Parathyroid adenoma (tissue), 2 donors: ENCODE measurements around the gene PEX1.
"Not testable (repeated sequence)": the region's sequence is repeated elsewhere in the genome, so short reads cannot be mapped to it uniquely, and the experiment has no call there.

ENCODE experiments used
- H2AFZ ChIP-seq: fragments of 300-600 bp; sonication (generic); one replicate; pipeline ENCODE4 v1.7.0; 2017; ENCODE audit warnings: antibody characterized with exemption, mild to moderate bottlenecking
- H3K27ac ChIP-seq: fragments of 300-600 bp; sonication (generic); one replicate; pipeline ENCODE4 v1.7.0; 2017
- H3K27me3 ChIP-seq: fragments of 300-600 bp; sonication (generic); one replicate; pipeline ENCODE4 v1.7.0; 2017; ENCODE audit warnings: low read length; ENCODE audit not compliant: control insufficient read depth, insufficient read depth
- H3K36me3 ChIP-seq: fragments of 300-600 bp; sonication (generic); one replicate; pipeline ENCODE4 v1.7.0; 2017; ENCODE audit warnings: low read length; ENCODE audit not compliant: control insufficient read depth, insufficient read depth
- H3K4me1 ChIP-seq: fragments of 300-600 bp; sonication (generic); one replicate; pipeline ENCODE4 v1.7.0; 2017; ENCODE audit warnings: control low read depth
- H3K4me2 ChIP-seq: fragments of 300-600 bp; sonication (generic); one replicate; pipeline ENCODE4 v1.7.0; 2017; ENCODE audit warnings: low read length
- H3K4me3 ChIP-seq: fragments of 300-600 bp; sonication (generic); one replicate; pipeline ENCODE4 v1.7.0; 2017; ENCODE audit warnings: low read depth, low read length
- H3K79me2 ChIP-seq: fragments of 300-600 bp; sonication (generic); one replicate; pipeline ENCODE4 v1.7.0; 2017; ENCODE audit warnings: control low read depth
- H3K9ac ChIP-seq: fragments of 300-600 bp; sonication (generic); one replicate; pipeline ENCODE4 v1.7.0; 2017; ENCODE audit warnings: mild to moderate bottlenecking
- H3K9me3 ChIP-seq: fragments of 300-600 bp; sonication (generic); one replicate; pipeline ENCODE4 v1.7.0; 2017; ENCODE audit warnings: low read length; ENCODE audit not compliant: control insufficient read depth
- TF ChIP-seq, protein P1 (sequence below): fragments of 300-600 bp; sonication (generic); IDR thresholded peaks from one replicate; pipeline ENCODE4 v1.7.0; 2017; ENCODE audit warnings: antibody characterized with exemption, mild to moderate bottlenecking
- donor health status: primary hyperparathyroidism.

Gene PEX1

DNA sequence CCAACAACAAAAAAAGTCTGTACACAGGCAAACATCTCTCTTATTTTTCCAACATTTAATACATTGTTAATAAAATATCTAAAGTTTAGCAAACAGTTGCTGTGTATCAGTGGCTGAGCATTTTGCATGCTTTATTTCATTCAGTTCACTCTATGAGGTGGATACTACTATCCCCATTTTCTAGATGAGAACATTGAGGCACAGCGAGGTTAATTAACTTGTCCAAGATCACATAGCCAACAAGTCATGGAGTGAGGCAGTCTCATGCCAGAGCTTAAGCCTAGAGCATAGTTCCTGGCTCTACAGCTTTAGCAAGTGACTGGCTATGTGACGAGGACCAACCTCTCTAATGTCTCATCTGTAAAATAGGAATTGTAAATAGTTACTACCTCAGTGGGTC lies 76.7 kb downstream of the PEX1 start:
- H2AFZ ChIP-seq: no peak overlapping the region
- no peaks in the 10 kb centered on the region for H3K9me3 ChIP-seq
- no peak overlapping the region for H3K9ac ChIP-seq
- no peaks in the 10 kb centered on the region for H3K79me2 ChIP-seq
- H3K4me3 ChIP-seq: no peak overlapping the region
- no peaks in the 10 kb centered on the region for H3K36me3 ChIP-seq
- H3K27me3 ChIP-seq: no peaks in the 10 kb centered on the region
- no peak overlapping the region for H3K4me2 ChIP-seq
- H3K27ac ChIP-seq: no peak overlapping the region
- TF ChIP-seq, protein P1, sequence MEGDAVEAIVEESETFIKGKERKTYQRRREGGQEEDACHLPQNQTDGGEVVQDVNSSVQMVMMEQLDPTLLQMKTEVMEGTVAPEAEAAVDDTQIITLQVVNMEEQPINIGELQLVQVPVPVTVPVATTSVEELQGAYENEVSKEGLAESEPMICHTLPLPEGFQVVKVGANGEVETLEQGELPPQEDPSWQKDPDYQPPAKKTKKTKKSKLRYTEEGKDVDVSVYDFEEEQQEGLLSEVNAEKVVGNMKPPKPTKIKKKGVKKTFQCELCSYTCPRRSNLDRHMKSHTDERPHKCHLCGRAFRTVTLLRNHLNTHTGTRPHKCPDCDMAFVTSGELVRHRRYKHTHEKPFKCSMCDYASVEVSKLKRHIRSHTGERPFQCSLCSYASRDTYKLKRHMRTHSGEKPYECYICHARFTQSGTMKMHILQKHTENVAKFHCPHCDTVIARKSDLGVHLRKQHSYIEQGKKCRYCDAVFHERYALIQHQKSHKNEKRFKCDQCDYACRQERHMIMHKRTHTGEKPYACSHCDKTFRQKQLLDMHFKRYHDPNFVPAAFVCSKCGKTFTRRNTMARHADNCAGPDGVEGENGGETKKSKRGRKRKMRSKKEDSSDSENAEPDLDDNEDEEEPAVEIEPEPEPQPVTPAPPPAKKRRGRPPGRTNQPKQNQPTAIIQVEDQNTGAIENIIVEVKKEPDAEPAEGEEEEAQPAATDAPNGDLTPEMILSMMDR: no peak
- H3K4me1 ChIP-seq: no peaks in the 10 kb centered on the region

DNA sequence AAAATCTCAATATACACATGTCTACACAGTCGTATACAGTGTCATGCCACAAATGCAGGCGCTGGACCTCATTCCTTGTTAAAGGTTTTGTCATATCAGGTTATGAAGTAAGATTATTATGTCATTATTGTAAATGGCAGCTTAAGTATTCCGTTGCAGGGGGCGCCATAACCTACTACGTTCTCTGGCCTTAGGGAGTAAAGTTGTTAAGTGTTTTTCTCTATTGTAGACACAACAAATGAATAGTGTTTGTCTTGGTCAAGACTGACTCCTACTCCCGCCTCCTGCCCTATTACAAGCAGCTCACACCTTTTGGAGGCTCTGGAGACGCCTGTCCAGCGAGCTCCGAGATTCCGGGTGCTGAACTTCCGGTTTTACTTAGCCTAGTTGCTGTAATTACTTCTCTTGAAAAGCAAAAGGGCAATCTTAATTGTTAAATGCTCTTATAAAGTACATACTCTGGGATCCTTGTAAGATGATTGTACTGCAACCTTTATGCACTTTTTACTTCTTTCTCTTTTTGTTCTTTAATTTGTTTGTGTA lies 80.0 kb downstream of the PEX1 start:
- H3K27ac ChIP-seq: peak overlapping the region; percentile 92
- H3K4me2 ChIP-seq: peak overlapping the region; percentile 74
- no peaks in the 10 kb centered on the region for H3K4me1 ChIP-seq
- no peak overlapping the region for H3K9ac ChIP-seq
- peak overlapping the region; percentile 85 for H3K4me3 ChIP-seq
- H3K79me2 ChIP-seq: no peaks in the 10 kb centered on the region
- H3K27me3 ChIP-seq: no peaks in the 10 kb centered on the region
- TF ChIP-seq, protein P1: peak; percentile 28
- H3K36me3 ChIP-seq: no peaks in the 10 kb centered on the region
- no peaks in the 10 kb centered on the region for H3K9me3 ChIP-seq
- peak overlapping the region; percentile 99 for H2AFZ ChIP-seq

DNA sequence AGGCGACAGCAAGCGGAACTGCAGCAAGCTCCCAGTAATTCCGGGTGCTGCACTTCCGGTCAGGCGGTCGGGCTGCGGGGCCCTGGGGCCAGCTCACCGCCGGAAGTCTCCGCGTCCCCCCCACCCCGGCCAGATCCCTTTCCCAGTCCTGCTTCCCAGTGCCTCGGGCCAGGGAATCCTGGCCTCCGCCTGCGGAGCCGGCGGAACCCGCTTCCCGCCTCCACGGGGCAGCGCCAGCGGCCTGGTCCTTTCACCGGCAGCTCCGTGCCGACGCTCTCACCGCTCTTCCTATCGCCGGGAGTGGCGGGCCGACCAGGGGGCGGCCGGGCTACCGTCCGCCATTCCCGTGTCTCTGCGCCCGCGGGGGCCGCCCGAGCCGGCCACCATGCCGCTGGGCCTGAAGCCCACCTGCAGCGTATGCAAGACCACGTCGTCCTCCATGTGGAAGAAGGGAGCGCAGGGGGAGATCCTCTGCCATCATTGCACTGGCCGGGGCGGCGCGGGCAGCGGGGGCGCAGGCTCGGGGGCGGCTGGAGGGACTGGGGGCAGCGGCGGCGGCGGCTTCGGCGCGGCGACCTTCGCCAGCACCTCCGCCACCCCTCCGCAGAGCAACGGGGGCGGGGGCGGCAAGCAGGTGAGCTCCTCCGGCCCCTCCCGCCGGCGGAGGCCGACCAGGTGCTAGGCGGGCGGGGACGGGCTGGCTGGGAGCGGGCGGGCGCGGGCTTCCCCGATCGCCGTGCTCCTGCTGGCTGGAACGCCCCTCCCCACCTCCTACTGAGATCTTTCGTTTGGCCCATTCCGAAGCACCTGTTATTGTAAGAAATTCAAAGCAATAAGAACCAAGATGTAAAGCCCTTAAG lies 80.7 kb downstream of the PEX1 start, which contains the start of gene GATAD1:
Gene GATAD1 (plus strand): TSS at position 138 of the 860 bp plus-strand sequence. CDS start 248 bp downstream, at position 386.
- TF ChIP-seq, protein P1: peak; percentile 94
- Histone ChIP-seq H3K4me3 (peak within 1 kb of the TSS; percentile 85), H3K27ac (peak within 1 kb of the TSS; percentile 92), H3K36me3 (no peaks in the 10 kb centered on the region), H3K9ac (peak within 1 kb of the TSS; percentile 93), H3K4me2 (peak within 1 kb of the TSS; percentile 74), H3K9me3 (no peaks in the 10 kb centered on the region), H3K27me3 (no peaks in the 10 kb centered on the region), H3K4me1 (no peaks in the 10 kb centered on the region), H2AFZ (peak within 1 kb of the TSS; percentile 99), H3K79me2 (no peaks in the 10 kb centered on the region)

DNA sequence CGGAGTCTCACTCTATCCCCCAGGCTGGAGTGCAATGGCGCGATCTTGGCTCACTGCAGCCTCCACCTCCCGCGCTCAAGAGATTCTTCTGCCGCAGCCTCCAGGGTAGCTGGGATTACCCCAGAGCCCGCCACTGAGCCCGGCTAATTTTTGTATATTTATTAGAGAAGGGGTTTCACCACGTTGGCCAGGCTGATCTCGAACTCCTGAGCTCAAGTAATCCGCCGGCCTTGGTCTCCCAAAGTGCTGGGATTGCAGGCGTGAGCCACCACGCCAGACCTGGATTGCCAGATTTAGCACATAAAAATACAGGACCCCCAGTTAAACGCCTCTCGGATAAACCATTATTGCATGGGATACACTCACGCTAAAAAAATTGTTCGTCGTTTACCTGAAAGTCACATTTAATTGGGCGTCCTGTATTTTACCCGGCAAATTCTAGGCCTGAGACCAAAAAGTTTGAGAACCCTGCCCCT lies 81.4 kb downstream of the PEX1 start:
- peak overlapping the region; percentile 85 for H3K4me3 ChIP-seq
- H2AFZ ChIP-seq: peak overlapping the region; percentile 99
- no peaks in the 10 kb centered on the region for H3K79me2 ChIP-seq
- peak overlapping the region; percentile 92 for H3K27ac ChIP-seq
- TF ChIP-seq, protein P1: no peak
- peak overlapping the region; percentile 74 for H3K4me2 ChIP-seq
- H3K36me3 ChIP-seq: no peaks in the 10 kb centered on the region
- no peak overlapping the region for H3K9ac ChIP-seq
- no peaks in the 10 kb centered on the region for H3K4me1 ChIP-seq
- no peaks in the 10 kb centered on the region for H3K9me3 ChIP-seq
- H3K27me3 ChIP-seq: no peaks in the 10 kb centered on the region

DNA sequence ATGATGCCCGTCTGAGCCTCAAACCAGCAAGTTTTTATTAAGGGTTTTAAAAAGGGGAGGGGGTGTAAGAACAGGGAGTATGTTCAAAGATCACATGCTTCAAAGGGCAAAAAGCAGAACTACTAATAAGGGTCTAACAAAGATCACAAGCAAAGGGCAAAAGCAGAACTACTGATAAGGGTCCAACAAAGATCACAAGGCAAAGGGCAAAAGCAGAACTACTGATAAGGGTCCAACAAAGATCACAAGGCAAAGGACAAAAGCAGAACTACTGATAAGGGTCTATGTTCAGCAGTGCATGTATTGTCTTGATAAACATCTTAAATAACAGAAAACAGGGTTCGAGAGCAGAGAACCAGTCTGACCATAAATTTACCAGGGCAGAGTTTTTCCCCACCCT lies 85.6 kb downstream of the PEX1 start:
- H3K27ac ChIP-seq, H3K4me1 ChIP-seq: not testable (repeated sequence)

More for the DNA sequence above, 85.6 kb downstream of the PEX1 start:
- not testable (repeated sequence) for H3K27me3 ChIP-seq, H3K36me3 ChIP-seq, H3K4me3 ChIP-seq, H3K79me2 ChIP-seq, H2AFZ ChIP-seq, H3K9ac ChIP-seq, H3K4me2 ChIP-seq, H3K9me3 ChIP-seq
